Neuronal stem cell (in vitro differentiated cells): Measurements from ENCODE around the gene OPTC.
A peak's percentile ranks its signal among the peaks of the same experiment; 100 is the strongest.

ENCODE experiments used
- DNase-seq: peaks from one replicate; pipeline ENCODE4 v3.0.0-alpha.2; 2013; ENCODE audit warnings: low spot score
- H2AFZ ChIP-seq: one replicate; pipeline ENCODE4 v1.6.1; 2013; ENCODE audit warnings: mild to moderate bottlenecking, low read length, inconsistent platforms
- H2AK5ac ChIP-seq: 2 replicates; pipeline ENCODE4 v1.6.1; 2013; ENCODE audit warnings: low read depth, mild to moderate bottlenecking, inconsistent platforms, low read length, moderate library complexity, mixed read lengths
- H2BK120ac ChIP-seq: 2 replicates; pipeline ENCODE4 v1.6.1; 2013; ENCODE audit warnings: low read depth, mild to moderate bottlenecking, inconsistent platforms, low read length, moderate library complexity, mixed read lengths
- H2BK12ac ChIP-seq: one replicate; pipeline ENCODE4 v1.6.1; 2013; ENCODE audit warnings: low read length, inconsistent platforms
- H2BK15ac ChIP-seq: 2 replicates; pipeline ENCODE4 v1.6.1; 2013; ENCODE audit warnings: mild to moderate bottlenecking, low read length, inconsistent platforms, mixed read lengths
- H2BK5ac ChIP-seq: one replicate; pipeline ENCODE4 v1.6.1; 2013; ENCODE audit warnings: inconsistent platforms, mild to moderate bottlenecking, low read length, moderate library complexity
- H3K14ac ChIP-seq: one replicate; pipeline ENCODE4 v1.6.1; 2013; ENCODE audit warnings: low read length, inconsistent platforms
- H3K18ac ChIP-seq: 2 replicates; pipeline ENCODE4 v1.6.1; 2013; ENCODE audit warnings: low read length, inconsistent platforms
- H3K23ac ChIP-seq: 2 replicates; pipeline ENCODE4 v1.6.1; 2013; ENCODE audit warnings: low read depth, mild to moderate bottlenecking, mixed read lengths, low read length, inconsistent platforms; ENCODE audit not compliant: poor library complexity
- H3K27ac ChIP-seq: replicated peaks from 3 replicates; pipeline ENCODE4 v1.5.1; 2013; ENCODE audit warnings: low read length, inconsistent platforms
- H3K27me3 ChIP-seq, 3 experiments: 2 replicates each; pipeline ENCODE4 v1.6.1; 2013; ENCODE audit warnings: low read length in 3 of 3, mild to moderate bottlenecking in 2 of 3, inconsistent platforms in 1 of 3, low read depth in 1 of 3, mixed read lengths in 1 of 3, moderate library complexity in 1 of 3; ENCODE audit not compliant: control insufficient read depth in 3 of 3, insufficient read depth in 3 of 3
- H3K36me3 ChIP-seq, 2 donors: replicated peaks in 1 of 2; 2 replicates each; pipeline ENCODE4 v1.6.1; 2013; ENCODE audit warnings: low read length in 2 of 2; ENCODE audit not compliant: control insufficient read depth in 2 of 2, insufficient read depth in 2 of 2
- H3K4ac ChIP-seq: 2 replicates; pipeline ENCODE4 v1.6.1; 2013; ENCODE audit warnings: inconsistent platforms, mild to moderate bottlenecking, low read length, moderate library complexity
- H3K4me1 ChIP-seq, 2 donors: 1 replicate in 1 of 2; 2 replicates in 1 of 2; pipeline ENCODE4 v1.6.1; 2013; ENCODE audit warnings: low read length in 2 of 2, low read depth in 1 of 2; ENCODE audit not compliant: control insufficient read depth in 2 of 2, insufficient read depth in 1 of 2
- H3K4me2 ChIP-seq: one replicate; pipeline ENCODE4 v1.6.1; 2013; ENCODE audit warnings: mild to moderate bottlenecking, low read length, inconsistent platforms; ENCODE audit not compliant: insufficient read depth, poor library complexity, severe bottlenecking
- H3K4me3 ChIP-seq, 2 donors: 2 replicates each; pipeline ENCODE4 v1.5.1; 2013; ENCODE audit warnings: low read length in 2 of 2, mild to moderate bottlenecking in 2 of 2, inconsistent platforms in 1 of 2, moderate library complexity in 1 of 2
- H3K79me1 ChIP-seq: one replicate; pipeline ENCODE4 v1.6.1; 2013; ENCODE audit warnings: low read depth, mild to moderate bottlenecking, inconsistent platforms, low read length, moderate library complexity
- H3K9ac ChIP-seq: one replicate; pipeline ENCODE4 v1.6.1; 2013; ENCODE audit warnings: mild to moderate bottlenecking, low read depth, low read length, inconsistent platforms; ENCODE audit not compliant: poor library complexity
- H3K9me3 ChIP-seq, 2 donors: replicated peaks in 1 of 2; 2 replicates each; pipeline versions ENCODE3 to v1.6.1; 2013; ENCODE audit warnings: low read length in 2 of 2, mild to moderate bottlenecking in 2 of 2, inconsistent platforms in 1 of 2, low read depth in 1 of 2, mixed read lengths in 1 of 2, moderate library complexity in 1 of 2; ENCODE audit not compliant: control insufficient read depth in 2 of 2, insufficient read depth in 1 of 2
- H4K8ac ChIP-seq: one replicate; pipeline ENCODE4 v1.6.1; 2013; ENCODE audit warnings: low read depth, mild to moderate bottlenecking, inconsistent platforms, low read length, moderate library complexity
- H4K91ac ChIP-seq: one replicate; pipeline ENCODE4 v1.6.1; 2013; ENCODE audit warnings: low read length, low read depth, mild to moderate bottlenecking, inconsistent platforms; ENCODE audit not compliant: poor library complexity
- WGBS, 2 donors: extraction: QIAGEN DNeasy Blood & Tissue Kit; methylation state at CpG; one replicate each; pipeline ENCODE4 v1.1.7; 2013; ENCODE audit warnings: missing lambda C conversion rate in 2 of 2, mixed read lengths in 1 of 2; ENCODE audit not compliant: insufficient read length in 2 of 2, insufficient replicate concordance in 1 of 2; ENCODE audit errors: extremely low coverage in 2 of 2; 5-methylcytosine and 5-hydroxymethylcytosine counted together

Gene OPTC

GRCh38 chr1:203486618-203487370 lies 7.2 kb upstream of the OPTC start:
- WGBS, 2 donors: no CpG with 5 or more reads among the region's 28 CpGs
- peak overlapping the region; percentile 64 for H3K27ac ChIP-seq

GRCh38 chr1:203488539-203488938 lies 5.4 kb upstream of the OPTC start:
- Histone ChIP-seq H3K36me3 (no peaks in the 10 kb centered on the region), H2BK15ac (no peak overlapping the region), H2BK5ac (no peak overlapping the region), H3K4ac (no peak overlapping the region), H3K23ac (no peak overlapping the region), H4K8ac (no peak overlapping the region), H4K91ac (no peak overlapping the region), H3K79me1 (no peaks in the 10 kb centered on the region), H3K4me2 (no peak overlapping the region), H2AK5ac (no peak overlapping the region), H3K14ac (no peak overlapping the region), H3K9me3 (no peaks in the 10 kb centered on the region), H3K4me3 (no peak overlapping the region), H3K27me3 (peaks cover 0 to 32% (median 0%) of the 10 kb centered on the region in 3 experiments), H3K9ac (no peak overlapping the region), H3K18ac (no peak overlapping the region), H3K4me1 (peaks cover 0 to 17% of the 10 kb centered on the region in 2 donors), H2BK12ac (no peak overlapping the region), H2AFZ (no peak overlapping the region), H3K27ac (no peak overlapping the region), H2BK120ac (no peak overlapping the region)
- DNase-seq: no peak
- no CpG with 5 or more reads among the region's 7 CpGs for WGBS, 2 donors

More at GRCh38 chr1:203486618-203487370, 7.2 kb upstream of the OPTC start:
- Histone ChIP-seq H3K9ac (peak overlapping the region; percentile 34), H3K4me2 (no peak overlapping the region), H2AFZ (peak overlapping the region; percentile 81), H4K8ac (no peak overlapping the region), H4K91ac (peak overlapping the region; percentile 40), H2AK5ac (peak overlapping the region; percentile 97), H2BK15ac (no peak overlapping the region), H3K79me1 (no peaks in the 10 kb centered on the region), H2BK12ac (peak overlapping the region; percentile 78), H3K23ac (peak overlapping the region; percentile 50), H2BK5ac (peak overlapping the region; percentile 0), H3K36me3 (no peaks in the 10 kb centered on the region), H3K18ac (peak overlapping the region; percentile 76), H3K4ac (peak overlapping the region; percentile 17), H2BK120ac (peak overlapping the region; percentile 56), H3K14ac (peak overlapping the region; percentile 76), H3K9me3 (no peaks in the 10 kb centered on the region), H3K4me3 (no peak overlapping the region), H3K4me1 (peaks cover 0 to 11% of the 10 kb centered on the region in 2 donors), H3K27me3 (peaks cover 0 to 19% (median 0%) of the 10 kb centered on the region in 3 experiments)
- no peak for DNase-seq

- H2BK5ac ChIP-seq: no peak overlapping the region
- no peak overlapping the region for H3K14ac ChIP-seq
- no peaks in the 10 kb centered on the region for H3K9me3 ChIP-seq
- peaks cover 0 to 17% of the 10 kb centered on the region in 2 donors for H3K4me1 ChIP-seq
- H3K4me2 ChIP-seq: no peak overlapping the region
- H2BK120ac ChIP-seq: no peak overlapping the region
- H3K18ac ChIP-seq: no peak overlapping the region
- H2AK5ac ChIP-seq: no peak overlapping the region
- WGBS, 2 donors: no CpG with 5 or more reads among the region's 9 CpGs
- no peak overlapping the region for H2BK12ac ChIP-seq
- H3K23ac ChIP-seq: no peak overlapping the region
- no peak overlapping the region for H3K9ac ChIP-seq
- H3K27ac ChIP-seq: no peak overlapping the region
- no peak for DNase-seq
- no peak overlapping the region for H2AFZ ChIP-seq
- no peak overlapping the region for H4K91ac ChIP-seq
- peaks cover 0 to 40% (median 0%) of the 10 kb centered on the region in 3 experiments for H3K27me3 ChIP-seq
- H3K4me3 ChIP-seq: no peak overlapping the region
- H3K36me3 ChIP-seq: no peaks in the 10 kb centered on the region
- H4K8ac ChIP-seq: no peak overlapping the region
- no peak overlapping the region for H3K4ac ChIP-seq
- no peaks in the 10 kb centered on the region for H3K79me1 ChIP-seq
- no peak overlapping the region for H2BK15ac ChIP-seq
These were observed 3.3 kb upstream of the OPTC start for GRCh38 chr1:203490607-203491006.

GRCh38 chr1:203491664-203492063 lies 2.3 kb upstream of the OPTC start:
- H2BK5ac ChIP-seq: no peak overlapping the region
- no peak overlapping the region for H3K4ac ChIP-seq
- no peak overlapping the region for H4K91ac ChIP-seq
- H3K4me1 ChIP-seq: peaks cover 0 to 17% of the 10 kb centered on the region in 2 donors
- no peak overlapping the region for H2AK5ac ChIP-seq
- H3K36me3 ChIP-seq: no peaks in the 10 kb centered on the region
- H3K4me3 ChIP-seq: no peak overlapping the region
- H3K14ac ChIP-seq: no peak overlapping the region
- peaks cover 0 to 44% (median 0%) of the 10 kb centered on the region in 3 experiments for H3K27me3 ChIP-seq
- H2BK120ac ChIP-seq: no peak overlapping the region
- H4K8ac ChIP-seq: no peak overlapping the region
- H3K18ac ChIP-seq: no peak overlapping the region
- H3K79me1 ChIP-seq: no peaks in the 10 kb centered on the region
- no peak overlapping the region for H2AFZ ChIP-seq
- no peak overlapping the region for H2BK12ac ChIP-seq
- no peak overlapping the region for H2BK15ac ChIP-seq
- no peak overlapping the region for H3K27ac ChIP-seq
- H3K9ac ChIP-seq: no peak overlapping the region
- no peaks in the 10 kb centered on the region for H3K9me3 ChIP-seq
- no peak for DNase-seq
- no peak overlapping the region for H3K23ac ChIP-seq
- no CpG with 5 or more reads among the region's 9 CpGs for WGBS, 2 donors
- H3K4me2 ChIP-seq: no peak overlapping the region
